Endothelial cell of umbilical vein (primary cell): ENCODE measurements around the gene IGFBP2. TPM values are rescaled to one million over a fixed set of nuclear protein-coding genes. Genes with fewer than 3 reads are reported as not detected.

Experiments
- BruUV-seq: library from RNA; stranded (reverse); fragments of 400-500 nt; replicated peaks from 2 replicates; lab custom pipeline; 2021; lab: Mats Ljungman, UMichigan
- CTCF ChIA-PET: fragments of 300-600, 350-600 bp; sonication (Branson Sonifier 250); formaldehyde crosslinking; loops from one replicate; lab custom pipeline; 2021; ENCODE audit warnings: antibody characterized with exemption, inconsistent platforms; lab: Charles Lee
- POLR2A ChIA-PET: fragments of 300-600, 350-600 bp; sonication (Branson Sonifier 250); formaldehyde crosslinking; loops from one replicate; lab custom pipeline; 2021; ENCODE audit warnings: antibody characterized with exemption, inconsistent platforms; lab: Charles Lee
- DNase-seq: peaks from one replicate; pipeline ENCODE4 v3.0.0-alpha.2; 2011; ENCODE audit warnings: low read depth, low spot score
- FAIRE-seq: peaks from 2 replicates; lab custom pipeline; 2011; peaks lifted over from hg19 to GRCh38; lab: Jason Lieb, UNC
- H2AFZ ChIP-seq: 2 replicates; pipeline ENCODE4 v1.6.0; 2012; ENCODE audit warnings: low read depth, low read length, control low read depth, inconsistent platforms
- H3K27ac ChIP-seq: 2 replicates; pipeline ENCODE4 v1.5.1; 2011; ENCODE audit warnings: low read depth, mild to moderate bottlenecking, control low read depth, low read length, moderate library complexity; ENCODE audit not compliant: insufficient read depth
- H3K27me3 ChIP-seq, 2 experiments: 2 replicates each; pipeline versions ENCODE4 v1.6.0 to v1.6.1; 2011; ENCODE audit warnings: low read length in 2 of 2, mixed read lengths in 1 of 2; ENCODE audit not compliant: control insufficient read depth in 2 of 2, insufficient read depth in 2 of 2
- H3K36me3 ChIP-seq, 2 experiments: 2 replicates in 1 of 2; 3 replicates in 1 of 2; pipeline ENCODE4 v1.5.1; 2011; ENCODE audit warnings: low read length in 2 of 2, mild to moderate bottlenecking in 1 of 2, moderate library complexity in 1 of 2; ENCODE audit not compliant: control insufficient read depth in 2 of 2, insufficient read depth in 2 of 2; ENCODE audit errors: extremely low read depth in 1 of 2
- H3K4me1 ChIP-seq: 3 replicates; pipeline ENCODE4 v1.5.1; 2011; ENCODE audit warnings: mild to moderate bottlenecking, low read length; ENCODE audit not compliant: control insufficient read depth, insufficient read depth; ENCODE audit errors: extremely low read depth
- H3K4me2 ChIP-seq: 2 replicates; pipeline ENCODE4 v1.6.1; 2011; ENCODE audit warnings: low read length, control low read depth, mixed read lengths; ENCODE audit not compliant: insufficient read depth
- H3K4me3 ChIP-seq, 3 experiments: fragments of 200-600 bp in 1 of 3; sonication (generic), shearing (Covaris generic) in 1 of 3; replicated peaks in 1 of 3; 2 replicates each; pipeline ENCODE4 v1.5.1; 2011 to 2016; ENCODE audit warnings: control low read depth in 3 of 3, low read length in 3 of 3, mild to moderate bottlenecking in 2 of 3, inconsistent platforms in 1 of 3, low read depth in 1 of 3, moderate library complexity in 1 of 3; ENCODE audit not compliant: insufficient read depth in 1 of 3
- H3K79me2 ChIP-seq: 2 replicates; pipeline ENCODE4 v1.6.0; 2012; ENCODE audit warnings: low read length, inconsistent platforms; ENCODE audit not compliant: control insufficient read depth, insufficient read depth
- H3K9ac ChIP-seq: replicated peaks from 2 replicates; pipeline ENCODE3; 2011; ENCODE audit warnings: low read length, control low read depth; ENCODE audit not compliant: insufficient read depth; ENCODE audit errors: extremely low read depth
- H3K9me1 ChIP-seq: replicated peaks from 3 replicates; pipeline ENCODE4 v1.6.0; 2011; ENCODE audit warnings: mild to moderate bottlenecking, low read length; ENCODE audit not compliant: control insufficient read depth, insufficient read depth; ENCODE audit errors: extremely low read depth
- H3K9me3 ChIP-seq: replicated peaks from 2 replicates; pipeline ENCODE4 v1.5.1; 2012; ENCODE audit warnings: low read length, inconsistent platforms; ENCODE audit not compliant: control insufficient read depth, insufficient read depth
- H4K20me1 ChIP-seq: replicated peaks from 2 replicates; pipeline ENCODE3; 2011; ENCODE audit warnings: mild to moderate bottlenecking, low read length; ENCODE audit not compliant: control insufficient read depth, insufficient read depth; ENCODE audit errors: extremely low read depth
- EZH2 ChIP-seq: IDR thresholded peaks from 2 replicates; pipeline ENCODE4 v1.6.1; 2012; ENCODE audit warnings: borderline replicate concordance, low read depth, mild to moderate bottlenecking, moderate library complexity, low read length, inconsistent platforms; ENCODE audit not compliant: severe bottlenecking
- FOS ChIP-seq: IDR thresholded peaks from 2 replicates; pipeline ENCODE4 v1.6.1; 2011; ENCODE audit warnings: mild to moderate bottlenecking, low read length, moderate library complexity, borderline replicate concordance; ENCODE audit not compliant: insufficient read depth
- GATA2 ChIP-seq: IDR thresholded peaks from 2 replicates; pipeline ENCODE4 v1.7.0; 2011; ENCODE audit warnings: low read depth, mild to moderate bottlenecking, moderate library complexity, mixed read lengths, low read length; ENCODE audit not compliant: insufficient read length, insufficient read depth
- MYC ChIP-seq: IDR thresholded peaks from one replicate; pipeline ENCODE4 v1.6.1; 2011; ENCODE audit warnings: mild to moderate bottlenecking, low read depth, low read length
- POLR2A ChIP-seq: IDR thresholded peaks from 2 replicates; pipeline ENCODE4 v1.6.1; 2012; ENCODE audit warnings: low read depth, mild to moderate bottlenecking, control low read depth, low read length
- dilution Hi-C: fragments of 300-500 bp; cut with MboI; formaldehyde crosslinking; loops from one replicate; pipeline ENCODE4 v1.15.0; 2019; ENCODE audit warnings: low sequenced_read_pairs; ENCODE audit not compliant: extremely low pct_ligation_motif_present
- intact Hi-C: fragments of 100-400 bp; cut with micrococcal nuclease; formaldehyde crosslinking; loops from one replicate; pipeline ENCODE4 v1.10.0; 2022
- polyA plus RNA-seq, 4 experiments: library from polyadenylated mRNA; depleted of rRNA in 3 of 4; stranded (reverse) in 3 of 4; unstranded in 1 of 4; fragments of >200 nt; gene quantifications; 2 replicates each; pipeline versions ENCODE4 v1.2.1 to v1.2.3, GENCODE V29; 2011 to 2012; ENCODE audit warnings: missing spikeins in 1 of 4
- total RNA-seq: library from RNA; stranded (reverse); gene quantifications from 2 replicates; pipeline ENCODE4 v1.2.3, GENCODE V29; 2021
- TF ChIP-seq, protein P1 (sequence below), 2 donors: IDR thresholded peaks; 1 replicate in 1 of 2; 2 replicates in 1 of 2; pipeline ENCODE4 v1.5.1; 2011; ENCODE audit warnings: low read length in 2 of 2, mild to moderate bottlenecking in 2 of 2, moderate library complexity in 2 of 2, control low read depth in 1 of 2, inconsistent platforms in 1 of 2, low read depth in 1 of 2; ENCODE audit not compliant: insufficient read depth in 1 of 2; ENCODE audit errors: extremely low read depth in 1 of 2
- TF ChIP-seq, protein P2 (sequence below): IDR thresholded peaks from 2 replicates; pipeline ENCODE4 v1.6.1; 2011; ENCODE audit not compliant: insufficient read depth, insufficient read length

IGFBP2 gene
- total and polyA plus RNA-seq, 2 donors (not counting 3 experiments of a cell fraction or from before 2014, with no cell fraction given), result 212 to 261 TPM

DNA sequence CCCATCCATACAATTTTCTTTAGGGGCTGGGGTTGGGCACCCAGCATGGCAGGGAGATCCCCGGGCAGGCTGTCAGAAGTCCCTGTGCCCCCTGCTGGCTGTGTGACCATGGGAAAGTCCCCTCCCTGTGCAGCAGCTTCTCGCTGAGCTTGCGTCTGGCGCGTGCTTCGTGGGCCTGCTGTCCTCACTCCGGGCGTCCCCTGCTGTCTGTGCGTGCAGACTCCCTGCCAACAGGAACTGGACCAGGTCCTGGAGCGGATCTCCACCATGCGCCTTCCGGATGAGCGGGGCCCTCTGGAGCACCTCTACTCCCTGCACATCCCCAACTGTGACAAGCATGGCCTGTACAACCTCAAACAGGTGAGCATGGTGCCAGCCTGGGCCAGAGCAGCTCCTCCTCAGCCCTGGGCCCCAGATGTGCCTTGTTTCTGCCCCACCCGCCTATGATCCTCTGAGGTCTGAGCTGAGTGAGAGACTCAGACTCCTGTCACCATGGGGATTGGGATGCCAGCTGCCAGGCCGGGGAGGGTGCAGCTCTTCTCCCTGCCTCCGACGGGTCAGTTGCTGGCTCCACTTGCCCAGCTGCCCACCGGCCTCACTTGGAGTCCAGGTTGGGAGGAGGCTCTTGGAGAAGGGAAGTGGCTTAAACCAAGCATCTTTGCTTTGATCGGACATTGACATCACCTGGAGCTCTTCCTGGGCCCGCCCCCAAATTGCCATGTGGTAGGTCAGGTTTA lies 28.6 kb downstream of the IGFBP2 start:
- no TSS peak for BruUV-seq
- no peak overlapping the region for H3K9ac ChIP-seq
- peaks cover 8% of the 10 kb centered on the region for H3K4me1 ChIP-seq
- TF ChIP-seq, protein P1, sequence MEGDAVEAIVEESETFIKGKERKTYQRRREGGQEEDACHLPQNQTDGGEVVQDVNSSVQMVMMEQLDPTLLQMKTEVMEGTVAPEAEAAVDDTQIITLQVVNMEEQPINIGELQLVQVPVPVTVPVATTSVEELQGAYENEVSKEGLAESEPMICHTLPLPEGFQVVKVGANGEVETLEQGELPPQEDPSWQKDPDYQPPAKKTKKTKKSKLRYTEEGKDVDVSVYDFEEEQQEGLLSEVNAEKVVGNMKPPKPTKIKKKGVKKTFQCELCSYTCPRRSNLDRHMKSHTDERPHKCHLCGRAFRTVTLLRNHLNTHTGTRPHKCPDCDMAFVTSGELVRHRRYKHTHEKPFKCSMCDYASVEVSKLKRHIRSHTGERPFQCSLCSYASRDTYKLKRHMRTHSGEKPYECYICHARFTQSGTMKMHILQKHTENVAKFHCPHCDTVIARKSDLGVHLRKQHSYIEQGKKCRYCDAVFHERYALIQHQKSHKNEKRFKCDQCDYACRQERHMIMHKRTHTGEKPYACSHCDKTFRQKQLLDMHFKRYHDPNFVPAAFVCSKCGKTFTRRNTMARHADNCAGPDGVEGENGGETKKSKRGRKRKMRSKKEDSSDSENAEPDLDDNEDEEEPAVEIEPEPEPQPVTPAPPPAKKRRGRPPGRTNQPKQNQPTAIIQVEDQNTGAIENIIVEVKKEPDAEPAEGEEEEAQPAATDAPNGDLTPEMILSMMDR (IDR thresholded peaks at IDR 0.05; ENCODE audit: extremely low read depth in 1 of 2, insufficient read depth in 1 of 2, low read depth in 1 of 2, low read length in 2 of 2), result peak in 1 of 2 donors; percentile 42
- no peak for TF ChIP-seq FOS
- H3K27me3 ChIP-seq, result no peaks in the 10 kb centered on the region
- H4K20me1 ChIP-seq, result no peaks in the 10 kb centered on the region
- no peak overlapping the region for H3K4me2 ChIP-seq
- no peak overlapping the region for H3K4me3 ChIP-seq
- peaks cover 0 to 2% of the 10 kb centered on the region in 2 experiments for H3K36me3 ChIP-seq
- ChIA-PET CTCF (interaction anchor here (1.3 to 12.6 kb wide), 5 partner anchors 10 to 148 kb away, joined by 4 to 583 read pairs (median 4); no protein-coding TSS in a partner anchor), POLR2A (no interaction called here)
- H3K9me3 ChIP-seq, result no peaks in the 10 kb centered on the region
- dilution Hi-C loops (no loop called here), intact Hi-C loops (no loop called here)
- no peak overlapping the region for H2AFZ ChIP-seq
- no peaks in the 10 kb centered on the region for H3K9me1 ChIP-seq
- DNase-seq, result no peak
- H3K27ac ChIP-seq, result no peak overlapping the region
- no peak for FAIRE-seq
- H3K79me2 ChIP-seq, result no peaks in the 10 kb centered on the region

DNA sequence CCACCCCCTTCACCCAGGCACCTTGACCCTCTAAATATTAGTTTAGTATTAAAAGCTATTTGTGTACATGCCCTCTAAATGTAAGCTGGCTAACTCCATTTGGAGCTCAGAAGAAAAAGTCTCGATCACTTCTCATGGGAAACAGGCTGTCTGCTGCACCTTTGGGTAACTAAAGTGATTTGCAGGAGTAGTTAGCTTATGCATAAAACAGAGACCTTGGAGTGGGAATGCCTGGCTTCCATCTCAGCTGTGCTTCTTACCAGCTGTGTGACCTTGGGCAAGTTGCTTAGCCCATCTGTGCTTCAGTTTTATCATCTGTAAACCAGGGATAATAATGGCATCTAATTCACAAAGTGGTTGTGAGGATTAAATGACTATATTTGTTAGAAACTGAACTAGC lies 29.9 kb downstream of the IGFBP2 start:
- Histone ChIP-seq H3K4me2 (no peak overlapping the region), H3K79me2 (no peaks in the 10 kb centered on the region), H3K4me3 (no peak overlapping the region), H4K20me1 (no peaks in the 10 kb centered on the region), H3K27me3 (no peaks in the 10 kb centered on the region), H3K9me3 (no peaks in the 10 kb centered on the region), H3K4me1 (peaks cover 8% of the 10 kb centered on the region), H2AFZ (no peak overlapping the region), H3K36me3 (peaks cover 0 to 2% of the 10 kb centered on the region in 2 experiments), H3K27ac (no peak overlapping the region), H3K9ac (no peak overlapping the region), H3K9me1 (no peaks in the 10 kb centered on the region)
- dilution Hi-C loops, result no loop called here
- ChIA-PET CTCF (interaction anchor here (1.4 to 12.6 kb wide), 3 partner anchors 8 to 142 kb away, joined by 4 to 583 read pairs (median 5); no protein-coding TSS in a partner anchor), POLR2A (no interaction called here)
- DNase-seq (no peak), FAIRE-seq (no peak)
- intact Hi-C loops, result no loop called here
- TF ChIP-seq EZH2, result no peak
- no peak for TF ChIP-seq FOS
- no peak for TF ChIP-seq GATA2
- TF ChIP-seq, protein P1 (IDR thresholded peaks at IDR 0.05; ENCODE audit: extremely low read depth in 1 of 2, insufficient read depth in 1 of 2, low read depth in 1 of 2, low read length in 2 of 2), result no peak
- no peak for TF ChIP-seq POLR2A
- no peak for TF ChIP-seq MYC
- TF ChIP-seq, protein P2, sequence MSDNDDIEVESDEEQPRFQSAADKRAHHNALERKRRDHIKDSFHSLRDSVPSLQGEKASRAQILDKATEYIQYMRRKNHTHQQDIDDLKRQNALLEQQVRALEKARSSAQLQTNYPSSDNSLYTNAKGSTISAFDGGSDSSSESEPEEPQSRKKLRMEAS, result no peak
- no TSS peak for BruUV-seq
